ENCODE measurements around the gene PAIP2B.

DNA sequence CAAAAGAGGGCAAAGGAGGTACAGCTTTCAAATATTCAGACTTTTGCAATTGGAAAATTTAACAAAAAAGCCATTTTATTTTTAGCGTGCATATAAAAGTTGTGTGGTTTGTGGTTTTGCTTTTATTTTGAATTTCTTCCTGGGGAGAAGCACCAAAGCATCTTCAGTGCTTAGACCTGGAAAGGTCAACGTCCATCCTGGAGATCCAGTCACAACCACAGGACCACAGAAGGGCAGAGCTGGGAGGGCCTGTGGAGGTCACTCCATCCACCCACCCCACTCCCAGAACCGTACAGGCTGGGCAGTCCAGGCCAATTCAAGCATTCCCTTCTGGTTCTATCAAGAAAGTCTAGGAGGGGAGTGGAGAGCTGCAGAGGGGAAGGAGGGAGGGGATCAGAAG lies 52.7 kb downstream of the PAIP2B start:
- no peak for TF ChIP-seq EZH2 (IDR thresholded peaks at IDR 0.05)
- TF ChIP-seq, protein P1, sequence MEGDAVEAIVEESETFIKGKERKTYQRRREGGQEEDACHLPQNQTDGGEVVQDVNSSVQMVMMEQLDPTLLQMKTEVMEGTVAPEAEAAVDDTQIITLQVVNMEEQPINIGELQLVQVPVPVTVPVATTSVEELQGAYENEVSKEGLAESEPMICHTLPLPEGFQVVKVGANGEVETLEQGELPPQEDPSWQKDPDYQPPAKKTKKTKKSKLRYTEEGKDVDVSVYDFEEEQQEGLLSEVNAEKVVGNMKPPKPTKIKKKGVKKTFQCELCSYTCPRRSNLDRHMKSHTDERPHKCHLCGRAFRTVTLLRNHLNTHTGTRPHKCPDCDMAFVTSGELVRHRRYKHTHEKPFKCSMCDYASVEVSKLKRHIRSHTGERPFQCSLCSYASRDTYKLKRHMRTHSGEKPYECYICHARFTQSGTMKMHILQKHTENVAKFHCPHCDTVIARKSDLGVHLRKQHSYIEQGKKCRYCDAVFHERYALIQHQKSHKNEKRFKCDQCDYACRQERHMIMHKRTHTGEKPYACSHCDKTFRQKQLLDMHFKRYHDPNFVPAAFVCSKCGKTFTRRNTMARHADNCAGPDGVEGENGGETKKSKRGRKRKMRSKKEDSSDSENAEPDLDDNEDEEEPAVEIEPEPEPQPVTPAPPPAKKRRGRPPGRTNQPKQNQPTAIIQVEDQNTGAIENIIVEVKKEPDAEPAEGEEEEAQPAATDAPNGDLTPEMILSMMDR (IDR thresholded peaks at IDR 0.05), result no peak
